Neural cell (in vitro differentiated cells): ENCODE results near the gene SLC2A13. TPM values are rescaled to one million over a fixed set of nuclear protein-coding genes. Genes with fewer than 3 reads are reported as not detected.

Experiments used
- H2AFZ ChIP-seq: fragments of 200-600, 300-800 bp; sonication (generic), shearing (Covaris generic); 2 replicates; pipeline ENCODE4 v1.6.0; 2014; ENCODE audit warnings: low read depth, mild to moderate bottlenecking, antibody characterized with exemption, low read length, moderate library complexity
- H3F3A ChIP-seq: fragments of 200-600 bp; shearing (Covaris generic); 2 replicates; pipeline ENCODE4 v1.6.1; 2016; ENCODE audit warnings: mild to moderate bottlenecking, moderate library complexity, mixed read lengths, antibody characterized with exemption, low read length; ENCODE audit not compliant: insufficient read depth, poor library complexity, severe bottlenecking
- H3K27ac ChIP-seq: fragments of 200-600, 300-800 bp; sonication (generic), shearing (Covaris generic); 2 replicates; pipeline ENCODE4 v1.5.1; 2014; ENCODE audit warnings: mild to moderate bottlenecking, low read length, moderate library complexity
- H3K27me3 ChIP-seq: fragments of 300-800, 200-600 bp; sonication (generic), shearing (Covaris generic); 2 replicates; pipeline ENCODE4 v1.6.0; 2014; ENCODE audit warnings: mild to moderate bottlenecking, low read depth, low read length, moderate library complexity; ENCODE audit not compliant: insufficient read depth
- H3K36me3 ChIP-seq: fragments of 300-800, 200-600 bp; sonication (generic), shearing (Covaris generic); 2 replicates; pipeline ENCODE4 v1.5.1; 2014; ENCODE audit warnings: mild to moderate bottlenecking, antibody characterized with exemption, low read length, moderate library complexity; ENCODE audit not compliant: insufficient read depth
- H3K4me2 ChIP-seq: fragments of 300-800, 200-600 bp; sonication (generic), shearing (Covaris generic); 2 replicates; pipeline ENCODE4 v1.6.0; 2014; ENCODE audit warnings: mild to moderate bottlenecking, low read length
- H3K4me3 ChIP-seq: fragments of 300-800, 200-600 bp; sonication (generic), shearing (Covaris generic); 2 replicates; pipeline ENCODE4 v1.5.1; 2014; ENCODE audit warnings: mild to moderate bottlenecking, low read length, moderate library complexity
- H3K79me2 ChIP-seq: fragments of 200-600 bp; shearing (Covaris generic); replicated peaks from 2 replicates; pipeline ENCODE4 v1.6.0; 2014; ENCODE audit warnings: mild to moderate bottlenecking, low read length, moderate library complexity; ENCODE audit not compliant: insufficient read depth
- H3K9ac ChIP-seq: fragments of 300-800, 200-600 bp; sonication (generic), shearing (Covaris generic); 2 replicates; pipeline ENCODE4 v1.6.1; 2016; ENCODE audit warnings: mild to moderate bottlenecking, low read length, mixed read lengths
- H3K9me2 ChIP-seq: fragments of 200-600 bp; shearing (Covaris generic); 2 replicates; pipeline ENCODE4 v1.6.1; 2016; ENCODE audit warnings: mild to moderate bottlenecking, low read length, mixed read lengths; ENCODE audit not compliant: insufficient read depth
- H3K9me3 ChIP-seq: fragments of 200-600, 300-800 bp; sonication (generic), shearing (Covaris generic); 2 replicates; pipeline ENCODE4 v1.6.1; 2016; ENCODE audit warnings: mild to moderate bottlenecking, mixed run types, low read length, moderate library complexity, mixed read lengths
- H4K20me1 ChIP-seq: fragments of 200-600 bp; shearing (Covaris generic); 2 replicates; pipeline ENCODE4 v1.6.1; 2016; ENCODE audit warnings: mild to moderate bottlenecking, mixed run types; ENCODE audit not compliant: insufficient read depth
- CTCF ChIP-seq: fragments of 450-650 bp; IDR thresholded peaks from 2 replicates; pipeline ENCODE4 v1.5.1; 2014; ENCODE audit warnings: antibody characterized with exemption, mild to moderate bottlenecking, moderate library complexity; ENCODE audit not compliant: poor library complexity, severe bottlenecking
- EP300 ChIP-seq: fragments of 450-650 bp; conservative IDR thresholded peaks from 2 replicates; pipeline ENCODE4 v1.6.1; 2014; ENCODE audit warnings: antibody characterized with exemption, mild to moderate bottlenecking, moderate library complexity; ENCODE audit not compliant: poor library complexity, severe bottlenecking
- EZH2 ChIP-seq: fragments of 200-600, 300-800 bp; shearing (Covaris generic), sonication (generic); IDR thresholded peaks from 2 replicates; pipeline ENCODE4 v1.6.1; 2014; ENCODE audit warnings: antibody characterized with exemption, low read length, borderline replicate concordance, mild to moderate bottlenecking; ENCODE audit not compliant: insufficient read depth, poor library complexity, severe bottlenecking
- MXI1 ChIP-seq: fragments of 450-650 bp; conservative IDR thresholded peaks from 2 replicates; pipeline ENCODE4 v1.6.1; 2014; ENCODE audit warnings: antibody characterized with exemption, mild to moderate bottlenecking; ENCODE audit not compliant: poor library complexity, severe bottlenecking
- POLR2AphosphoS5 ChIP-seq: IDR thresholded peaks from 2 replicates; pipeline ENCODE4 v1.6.1; 2012
- RAD21 ChIP-seq: fragments of 450-650 bp; conservative IDR thresholded peaks from 2 replicates; pipeline ENCODE4 v1.6.1; 2014; ENCODE audit warnings: antibody characterized with exemption, mild to moderate bottlenecking, moderate library complexity
- REST ChIP-seq: IDR thresholded peaks from 2 replicates; pipeline ENCODE4 v1.6.1; 2012; ENCODE audit warnings: borderline replicate concordance
- SMC3 ChIP-seq: fragments of 450-650 bp; conservative IDR thresholded peaks from 2 replicates; pipeline ENCODE4 v1.6.1; 2014; ENCODE audit warnings: antibody characterized with exemption, mild to moderate bottlenecking, moderate library complexity; ENCODE audit not compliant: poor library complexity
- TAF1 ChIP-seq: IDR thresholded peaks from 2 replicates; pipeline ENCODE4 v1.6.1; 2012; ENCODE audit warnings: low read depth
- polyA plus RNA-seq: library from polyadenylated mRNA; depleted of rRNA; stranded (reverse); fragments of >200 nt; gene quantifications from 2 replicates; pipeline ENCODE4 v1.2.3, GENCODE V29; 2014

SLC2A13 gene
- polyA plus RNA-seq, 1 donor from 2014 or later = 10.7 TPM

GRCh38 chr12:39867631-39868327 is 238.1 kb downstream of the SLC2A13 start:
- Histone ChIP-seq H3K4me3 (no peak overlapping the region), H3K79me2 (no peaks in the 10 kb centered on the region), H3K36me3 (no peaks in the 10 kb centered on the region), H3K9me2 (no peaks in the 10 kb centered on the region), H3K9ac (no peak overlapping the region), H4K20me1 (no peaks in the 10 kb centered on the region), H3K27ac (no peak overlapping the region), H3K4me2 (no peak overlapping the region), H3F3A (no peaks in the 10 kb centered on the region), H3K27me3 (no peaks in the 10 kb centered on the region), H2AFZ (no peak overlapping the region), H3K9me3 (no peaks in the 10 kb centered on the region)
- no peak for TF ChIP-seq EZH2
- TF ChIP-seq REST = no peak
- TF ChIP-seq TAF1 = no peak
- TF ChIP-seq MXI1 = no peak
- no peak for TF ChIP-seq RAD21
- TF ChIP-seq EP300 = no peak
- TF ChIP-seq CTCF = no peak
- TF ChIP-seq POLR2AphosphoS5 = no peak
- TF ChIP-seq SMC3 = no peak

- Histone ChIP-seq H3K4me2 (no peak overlapping the region), H3K9me2 (no peaks in the 10 kb centered on the region), H3F3A (no peaks in the 10 kb centered on the region), H2AFZ (no peak overlapping the region), H3K36me3 (no peaks in the 10 kb centered on the region), H3K27me3 (no peaks in the 10 kb centered on the region), H3K4me3 (no peak overlapping the region), H3K9me3 (no peaks in the 10 kb centered on the region), H3K9ac (no peak overlapping the region), H3K27ac (no peak overlapping the region), H4K20me1 (no peaks in the 10 kb centered on the region), H3K79me2 (no peaks in the 10 kb centered on the region)
- TF ChIP-seq RAD21 = no peak
- no peak for TF ChIP-seq TAF1
- no peak for TF ChIP-seq MXI1
- TF ChIP-seq CTCF = no peak
- no peak for TF ChIP-seq REST
- no peak for TF ChIP-seq EZH2
- no peak for TF ChIP-seq POLR2AphosphoS5
These were observed 239.7 kb downstream of the SLC2A13 start for GRCh38 chr12:39866135-39866534.
